SK-N-SH (cell line): ENCODE results near the gene TRPM1. TPM values are rescaled to one million over a fixed set of nuclear protein-coding genes. Genes with fewer than 3 reads are reported as not detected.

Experiments
- CTCF ChIA-PET: fragments of 300-600, 350-600 bp; formaldehyde crosslinking; extraction: SDS; loops from one replicate; lab custom pipeline; 2021; lab: Yijun Ruan, JAX
- POLR2A ChIA-PET: fragments of 350-600 bp; sonication (Branson Sonifier 250); formaldehyde crosslinking; extraction: SDS; loops from one replicate; lab custom pipeline; 2020; ENCODE audit warnings: antibody characterized with exemption, inconsistent platforms; lab: Yijun Ruan, JAX
- DNase-seq: peaks from one replicate; pipeline ENCODE4 v3.0.0; 2012
- H2AFZ ChIP-seq: fragments of 200-600 bp; sonication (generic); 2 replicates; pipeline ENCODE4 v1.8.1; 2016; ENCODE audit warnings: antibody characterized with exemption, mild to moderate bottlenecking, low read depth
- H3F3A ChIP-seq: fragments of 200-600 bp; sonication (generic); replicated peaks from 2 replicates; pipeline ENCODE3; 2016; ENCODE audit warnings: antibody characterized with exemption, mild to moderate bottlenecking; ENCODE audit not compliant: insufficient read depth
- H3K27ac ChIP-seq, 2 experiments: fragments of 200-500 bp in 1 of 2; fragments of 200-600 bp in 1 of 2; sonication (Bioruptor generic) in 1 of 2; sonication (generic), shearing (Covaris generic) in 1 of 2; 2 replicates each; pipeline versions ENCODE4 v1.5.1 to v1.6.1; 2014 to 2016; ENCODE audit warnings: low read depth in 2 of 2, inconsistent platforms in 1 of 2, low read length in 1 of 2, mild to moderate bottlenecking in 1 of 2, mixed read lengths in 1 of 2
- H3K27me3 ChIP-seq: fragments of 200-600 bp; sonication (generic), shearing (Covaris generic); 2 replicates; pipeline ENCODE4 v1.6.1; 2016; ENCODE audit warnings: mixed run types; ENCODE audit not compliant: insufficient read depth
- H3K36me3 ChIP-seq, 2 experiments: fragments of 200-500 bp in 1 of 2; fragments of 200-600 bp in 1 of 2; sonication (Bioruptor generic) in 1 of 2; sonication (generic) in 1 of 2; replicated peaks in 1 of 2; 2 replicates each; pipeline versions ENCODE3 to v1.5.1; 2014 to 2016; ENCODE audit warnings: low read length in 1 of 2, mild to moderate bottlenecking in 1 of 2; ENCODE audit not compliant: insufficient read depth in 2 of 2, control insufficient read depth in 1 of 2
- H3K4me1 ChIP-seq, 2 experiments: fragments of 200-500 bp in 1 of 2; fragments of 200-600 bp in 1 of 2; sonication (Bioruptor generic) in 1 of 2; sonication (generic), shearing (Covaris generic) in 1 of 2; 2 replicates each; pipeline versions ENCODE4 v1.5.1 to v1.6.1; 2014 to 2016; ENCODE audit warnings: low read depth in 1 of 2, low read length in 1 of 2, mixed run types in 1 of 2; ENCODE audit not compliant: insufficient read depth in 2 of 2, control insufficient read depth in 1 of 2
- H3K4me2 ChIP-seq: fragments of 200-600 bp; sonication (generic), shearing (Covaris generic); 2 replicates; pipeline ENCODE4 v1.6.1; 2017; ENCODE audit warnings: mixed run types
- H3K4me3 ChIP-seq, 2 experiments: fragments of 200-500 bp in 1 of 2; fragments of 200-600 bp in 1 of 2; sonication (Bioruptor generic) in 1 of 2; sonication (generic), shearing (Covaris generic) in 1 of 2; 2 replicates each; pipeline versions ENCODE4 v1.5.1 to v1.8.1; 2014 to 2016; ENCODE audit warnings: low read depth in 2 of 2, inconsistent platforms in 1 of 2, low read length in 1 of 2, mild to moderate bottlenecking in 1 of 2, mixed read lengths in 1 of 2, moderate library complexity in 1 of 2
- H3K79me2 ChIP-seq: fragments of 200-600 bp; sonication (generic); 2 replicates; pipeline ENCODE4 v1.8.1; 2017; ENCODE audit warnings: mild to moderate bottlenecking; ENCODE audit not compliant: insufficient read depth
- H3K9ac ChIP-seq: fragments of 200-600 bp; sonication (generic); 2 replicates; pipeline ENCODE4 v1.6.1; 2017; ENCODE audit warnings: mixed run types
- H3K9me2 ChIP-seq: fragments of 200-600 bp; sonication (generic); 2 replicates; pipeline ENCODE4 v1.6.1; 2017; ENCODE audit warnings: mixed run types
- H3K9me3 ChIP-seq: fragments of 200-600 bp; sonication (generic); 2 replicates; pipeline ENCODE4 v1.6.1; 2017; ENCODE audit warnings: mixed run types, mild to moderate bottlenecking, moderate library complexity
- H4K20me1 ChIP-seq: fragments of 200-600 bp; sonication (generic); 2 replicates; pipeline ENCODE4 v1.6.1; 2017; ENCODE audit warnings: mild to moderate bottlenecking, mixed run types; ENCODE audit not compliant: insufficient read depth
- CTCF ChIP-seq: fragments of 200-600 bp; sonication (generic); IDR thresholded peaks from 2 replicates; pipeline ENCODE4 v1.6.1; 2017; ENCODE audit warnings: antibody characterized with exemption, mild to moderate bottlenecking, moderate library complexity
- ELF1 ChIP-seq: IDR thresholded peaks from 2 replicates; pipeline ENCODE4 v1.4.0; 2012
- EZH2phosphoT487 ChIP-seq: fragments of 200-600 bp; sonication (generic); IDR thresholded peaks from 2 replicates; pipeline ENCODE4 v1.6.1; 2017; ENCODE audit warnings: low read depth, mixed run types, mild to moderate bottlenecking, antibody characterized with exemption, moderate library complexity, borderline replicate concordance
- FOSL2 ChIP-seq: IDR thresholded peaks from 2 replicates; pipeline ENCODE4 v1.4.0; 2012; ENCODE audit warnings: low read depth, mild to moderate bottlenecking, moderate library complexity, borderline replicate concordance
- FOXM1 ChIP-seq: IDR thresholded peaks from 2 replicates; pipeline ENCODE4 v1.4.0; 2012; ENCODE audit warnings: low read depth, mild to moderate bottlenecking
- JUND ChIP-seq: IDR thresholded peaks from 2 replicates; pipeline ENCODE4 v1.4.0; 2012
- MAX ChIP-seq: IDR thresholded peaks from 2 replicates; pipeline ENCODE4 v1.4.0; 2012; ENCODE audit warnings: low read depth
- MEF2A ChIP-seq: IDR thresholded peaks from 2 replicates; pipeline ENCODE4 v1.4.0; 2012; ENCODE audit warnings: low read depth, borderline replicate concordance
- NRF1 ChIP-seq: IDR thresholded peaks from 2 replicates; pipeline ENCODE4 v1.6.1; 2012; ENCODE audit warnings: low read depth, mild to moderate bottlenecking, low read length
- POLR2AphosphoS5 ChIP-seq: IDR thresholded peaks from 2 replicates; pipeline ENCODE4 v1.6.1; 2012; ENCODE audit warnings: low read depth, low read length
- RAD21 ChIP-seq: IDR thresholded peaks from 2 replicates; pipeline ENCODE4 v1.6.1; 2012; ENCODE audit warnings: mild to moderate bottlenecking, low read length
- REST ChIP-seq: IDR thresholded peaks from 2 replicates; pipeline ENCODE4 v1.6.1; 2012; ENCODE audit warnings: mild to moderate bottlenecking, low read depth, low read length, moderate library complexity
- RFX5 ChIP-seq: IDR thresholded peaks from 2 replicates; pipeline ENCODE4 v1.6.1; 2012; ENCODE audit warnings: mild to moderate bottlenecking, improper control_type of control experiment, low read length
- SMC3 ChIP-seq: IDR thresholded peaks from 2 replicates; pipeline ENCODE4 v1.6.1; 2012; ENCODE audit warnings: low read depth, low read length, improper control_type of control experiment
- TCF12 ChIP-seq: IDR thresholded peaks from 2 replicates; pipeline ENCODE4 v1.4.0; 2012
- TEAD4 ChIP-seq: IDR thresholded peaks from 2 replicates; pipeline ENCODE4 v1.4.0; 2012; ENCODE audit warnings: mild to moderate bottlenecking, borderline replicate concordance; ENCODE audit not compliant: insufficient read depth
- YY1 ChIP-seq: IDR thresholded peaks from 2 replicates; pipeline ENCODE4 v1.4.0; 2012; ENCODE audit warnings: low read depth, mild to moderate bottlenecking
- WGBS: methylation state at CpG from one replicate; pipeline ENCODE4 v1.1.6; 2017; ENCODE audit warnings: low lambda C conversion rate; 5-methylcytosine and 5-hydroxymethylcytosine counted together
- polyA plus RNA-seq, 3 experiments: library from polyadenylated mRNA; depleted of rRNA; stranded (reverse); fragments of >200 nt; gene quantifications; 2 replicates each; pipeline ENCODE4 v1.2.3, GENCODE V29; 2012
- TF ChIP-seq, protein P1 (sequence below): IDR thresholded peaks from 2 replicates; pipeline ENCODE4; 2012
- TF ChIP-seq, protein P2 (sequence below): IDR thresholded peaks from 2 replicates; pipeline ENCODE4 v1.4.0; 2012; ENCODE audit warnings: low read depth, borderline replicate concordance

TRPM1 gene
- polyA plus RNA-seq, 1 of the 3 experiments (the other 2 are of a cell fraction) = not detected

- WGBS = 52% methylated on average over 4 of the region's 4 CpGs
- Histone ChIP-seq H4K20me1 (no peaks in the 10 kb centered on the region), H3K9me2 (no peaks in the 10 kb centered on the region), H3K4me3 (no peak overlapping the region), H3K36me3 (no peaks in the 10 kb centered on the region), H3K9ac (no peak overlapping the region), H3K27me3 (no peaks in the 10 kb centered on the region), H2AFZ (no peak overlapping the region), H3K79me2 (no peaks in the 10 kb centered on the region), H3K9me3 (no peaks in the 10 kb centered on the region), H3F3A (peaks cover 7% of the 10 kb centered on the region), H3K27ac (no peak overlapping the region; a peak in 1 of 4 replicates), H3K4me2 (no peak overlapping the region), H3K4me1 (peaks cover 8 to 21% of the 10 kb centered on the region in 2 experiments)
- CTCF ChIA-PET = interaction anchor here (1.0 kb wide), 1 partner anchor 95 kb away, joined by 3 read pairs; no protein-coding TSS in a partner anchor
- POLR2A ChIA-PET = no interaction called here
- TF ChIP-seq FOSL2 = no peak
- TF ChIP-seq MEF2A = no peak
- TF ChIP-seq RAD21 = 0 out of 2 replicates have a peak, but pooled peaks have one; percentile 15
- DNase-seq = no peak
These were observed 67.4 kb downstream of the TRPM1 start for GRCh38 chr15:31034152-31034551.

DNA sequence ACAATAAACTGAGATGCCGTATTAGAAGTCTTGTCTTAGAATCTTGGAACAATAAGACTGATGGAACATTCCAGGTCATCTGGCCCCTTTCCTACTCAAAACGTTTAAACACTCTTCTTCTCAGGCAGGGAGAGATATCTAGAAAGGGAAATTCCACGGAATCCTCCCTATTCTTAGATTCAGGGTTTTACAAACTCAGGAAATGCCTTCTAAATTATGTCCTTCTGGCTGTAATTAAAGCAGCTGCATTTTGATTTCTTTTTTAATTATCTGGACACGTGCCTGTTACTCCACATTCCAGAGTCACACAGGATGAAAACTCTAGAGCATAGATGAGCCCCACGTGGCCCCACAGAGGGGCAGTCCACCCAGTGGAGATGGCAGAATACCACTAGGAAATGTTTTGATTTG lies 68.6 kb downstream of the TRPM1 start:
- Histone ChIP-seq H3K79me2 (no peaks in the 10 kb centered on the region), H3K4me3 (no peak overlapping the region), H3K9me2 (no peaks in the 10 kb centered on the region), H3K9me3 (no peaks in the 10 kb centered on the region), H3K27me3 (no peaks in the 10 kb centered on the region), H3K27ac (peak overlapping the region; percentile 69 to 77), H3F3A (peaks cover 7% of the 10 kb centered on the region), H3K36me3 (no peaks in the 10 kb centered on the region), H2AFZ (peak overlapping the region; percentile 64; the same call in 1 of the 2 replicates), H3K4me2 (peak overlapping the region; percentile 60; the same call in 1 of the 2 replicates), H3K4me1 (peaks cover 11 to 21% of the 10 kb centered on the region in 2 experiments), H4K20me1 (no peaks in the 10 kb centered on the region), H3K9ac (no peak overlapping the region)
- 27% methylated on average over 5 of the region's 5 CpGs for WGBS
- ChIA-PET POLR2A (no interaction called here), CTCF (no interaction called here)
- no peak for DNase-seq
- TF ChIP-seq TEAD4 = 0 out of 2 replicates have a peak, but pooled peaks have one; percentile 42
- TF ChIP-seq REST = no peak
- no peak for TF ChIP-seq SMC3
- TF ChIP-seq TCF12 = peak; percentile 70
- no peak for TF ChIP-seq EZH2phosphoT487
- TF ChIP-seq POLR2AphosphoS5 = no peak; the same call in 1 of the 2 replicates
- no peak for TF ChIP-seq NRF1
- no peak for TF ChIP-seq ELF1
- TF ChIP-seq, protein P1, sequence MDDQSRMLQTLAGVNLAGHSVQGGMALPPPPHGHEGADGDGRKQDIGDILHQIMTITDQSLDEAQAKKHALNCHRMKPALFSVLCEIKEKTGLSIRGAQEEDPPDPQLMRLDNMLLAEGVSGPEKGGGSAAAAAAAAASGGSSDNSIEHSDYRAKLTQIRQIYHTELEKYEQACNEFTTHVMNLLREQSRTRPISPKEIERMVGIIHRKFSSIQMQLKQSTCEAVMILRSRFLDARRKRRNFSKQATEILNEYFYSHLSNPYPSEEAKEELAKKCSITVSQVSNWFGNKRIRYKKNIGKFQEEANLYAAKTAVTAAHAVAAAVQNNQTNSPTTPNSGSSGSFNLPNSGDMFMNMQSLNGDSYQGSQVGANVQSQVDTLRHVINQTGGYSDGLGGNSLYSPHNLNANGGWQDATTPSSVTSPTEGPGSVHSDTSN = peak; percentile 50
- TF ChIP-seq JUND = peak; percentile 15; the same call in 1 of the 2 replicates
- TF ChIP-seq RAD21 = no peak
- TF ChIP-seq, protein P2, sequence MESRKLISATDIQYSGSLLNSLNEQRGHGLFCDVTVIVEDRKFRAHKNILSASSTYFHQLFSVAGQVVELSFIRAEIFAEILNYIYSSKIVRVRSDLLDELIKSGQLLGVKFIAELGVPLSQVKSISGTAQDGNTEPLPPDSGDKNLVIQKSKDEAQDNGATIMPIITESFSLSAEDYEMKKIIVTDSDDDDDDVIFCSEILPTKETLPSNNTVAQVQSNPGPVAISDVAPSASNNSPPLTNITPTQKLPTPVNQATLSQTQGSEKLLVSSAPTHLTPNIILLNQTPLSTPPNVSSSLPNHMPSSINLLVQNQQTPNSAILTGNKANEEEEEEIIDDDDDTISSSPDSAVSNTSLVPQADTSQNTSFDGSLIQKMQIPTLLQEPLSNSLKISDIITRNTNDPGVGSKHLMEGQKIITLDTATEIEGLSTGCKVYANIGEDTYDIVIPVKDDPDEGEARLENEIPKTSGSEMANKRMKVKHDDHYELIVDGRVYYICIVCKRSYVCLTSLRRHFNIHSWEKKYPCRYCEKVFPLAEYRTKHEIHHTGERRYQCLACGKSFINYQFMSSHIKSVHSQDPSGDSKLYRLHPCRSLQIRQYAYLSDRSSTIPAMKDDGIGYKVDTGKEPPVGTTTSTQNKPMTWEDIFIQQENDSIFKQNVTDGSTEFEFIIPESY = no peak
- TF ChIP-seq FOXM1 = no peak
- TF ChIP-seq YY1 = no peak
- no peak for TF ChIP-seq RFX5
- TF ChIP-seq CTCF = no peak
- TF ChIP-seq MAX = peak; percentile 51; the same call in 1 of the 2 replicates
